Psoas muscle (tissue), 8 donors: Measurements from ENCODE around the gene ADSS1. TPM values are rescaled to one million over a fixed set of nuclear protein-coding genes. Genes with fewer than 3 reads are reported as not detected.

ENCODE experiments used
- ATAC-seq, 4 donors: fragments of 200-7000 bp; cut with Tn5 transposase; one replicate each; pipeline ENCODE4 v1.9.1; 2020; ENCODE audit warnings: moderate library complexity in 3 of 4, mild to moderate bottlenecking in 2 of 4
- DNase-seq, 2 donors: peaks; one replicate each; pipeline ENCODE4 v3.0.0-alpha.2; 2020
- H3K27ac ChIP-seq: fragments of 200-600 bp; one replicate; pipeline ENCODE4 v1.8.0; 2022
- H3K27me3 ChIP-seq, 3 donors: fragments of 200-600 bp in 1 of 3; one replicate each; pipeline versions ENCODE4 v1.6.1 to v1.8.0; 2013 to 2022; ENCODE audit warnings: low read length in 2 of 3, mild to moderate bottlenecking in 2 of 3, moderate library complexity in 1 of 3; ENCODE audit not compliant: insufficient read depth in 3 of 3
- H3K36me3 ChIP-seq, 2 donors: fragments of 200-600 bp in 1 of 2; one replicate each; pipeline versions ENCODE4 v1.6.1 to v1.8.0; 2013 to 2022; ENCODE audit warnings: low read depth in 1 of 2, mild to moderate bottlenecking in 1 of 2, moderate library complexity in 1 of 2; ENCODE audit not compliant: insufficient read depth in 1 of 2
- H3K4me1 ChIP-seq: fragments of 200-600 bp; one replicate; pipeline ENCODE4 v1.8.0; 2022
- H3K4me3 ChIP-seq: fragments of 200-600 bp; one replicate; pipeline ENCODE4 v1.8.0; 2022; ENCODE audit warnings: mild to moderate bottlenecking
- H3K9me3 ChIP-seq: fragments of 200-600 bp; one replicate; pipeline ENCODE4 v1.8.0; 2022
- CTCF ChIP-seq: fragments of 200-600 bp; IDR thresholded peaks from one replicate; pipeline ENCODE4 v1.8.0; 2022; ENCODE audit warnings: antibody characterized with exemption
- whole genome bisulfite sequencing, 3 donors: extraction: QIAGEN DNeasy Blood & Tissue Kit; methylation state at CpG; one replicate each; pipeline versions ENCODE4 v1.1.6 to v1.1.7; 2013; 5-methylcytosine and 5-hydroxymethylcytosine counted together
- intact Hi-C, 2 donors: fragments of 100-400 bp; cut with DNase I; formaldehyde crosslinking; loops; one replicate each; pipeline versions ENCODE4 v1.11.0 to v1.14.2; 2022
- polyA plus RNA-seq, 3 donors: library from polyadenylated mRNA; stranded (reverse); fragments of 200-250 nt; gene quantifications; one replicate each; pipeline ENCODE4 v1.2.3, GENCODE V29; 2013
- total RNA-seq, 4 donors: library from RNA; stranded (reverse); fragmentation: NEBNext Ultra II Directional in 2 of 4; extraction: Animal tissue kit (Norgen Biotek cat#: 25700) in 2 of 4; gene quantifications; one replicate each; pipeline versions ENCODE4 v1.2.1 to v1.2.4, GENCODE V29; 2021 to 2023
- donor health status: healthy with polysubstance abuse.
- donor health status: DM: no; HTN: no; CAD: no; lungs with moderate emphysema.
- donor health status: Bipolar disorder and iron deficiency.
- donor health status: healthy.
- donor health status: DM: yes; HTN: yes; CAD: no.
- donor health status: DM: no; HTN: no; CAD: no.
- donor health status: DM: no; HTN: no; CAD: no.
- donor health status: DM: yes; HTN: yes; CAD: no.

The ADSS1 gene
- total and polyA plus RNA-seq, 7 donors, result 187 to 394 (median 300) TPM

- H3K4me1 ChIP-seq, result peaks cover 75% of the 10 kb centered on the region
- H3K27ac ChIP-seq, result peak overlapping the region; percentile 73
Observed at GRCh38 chr14:104730487-104730886, 6.5 kb downstream of the ADSS1 start.

DNA sequence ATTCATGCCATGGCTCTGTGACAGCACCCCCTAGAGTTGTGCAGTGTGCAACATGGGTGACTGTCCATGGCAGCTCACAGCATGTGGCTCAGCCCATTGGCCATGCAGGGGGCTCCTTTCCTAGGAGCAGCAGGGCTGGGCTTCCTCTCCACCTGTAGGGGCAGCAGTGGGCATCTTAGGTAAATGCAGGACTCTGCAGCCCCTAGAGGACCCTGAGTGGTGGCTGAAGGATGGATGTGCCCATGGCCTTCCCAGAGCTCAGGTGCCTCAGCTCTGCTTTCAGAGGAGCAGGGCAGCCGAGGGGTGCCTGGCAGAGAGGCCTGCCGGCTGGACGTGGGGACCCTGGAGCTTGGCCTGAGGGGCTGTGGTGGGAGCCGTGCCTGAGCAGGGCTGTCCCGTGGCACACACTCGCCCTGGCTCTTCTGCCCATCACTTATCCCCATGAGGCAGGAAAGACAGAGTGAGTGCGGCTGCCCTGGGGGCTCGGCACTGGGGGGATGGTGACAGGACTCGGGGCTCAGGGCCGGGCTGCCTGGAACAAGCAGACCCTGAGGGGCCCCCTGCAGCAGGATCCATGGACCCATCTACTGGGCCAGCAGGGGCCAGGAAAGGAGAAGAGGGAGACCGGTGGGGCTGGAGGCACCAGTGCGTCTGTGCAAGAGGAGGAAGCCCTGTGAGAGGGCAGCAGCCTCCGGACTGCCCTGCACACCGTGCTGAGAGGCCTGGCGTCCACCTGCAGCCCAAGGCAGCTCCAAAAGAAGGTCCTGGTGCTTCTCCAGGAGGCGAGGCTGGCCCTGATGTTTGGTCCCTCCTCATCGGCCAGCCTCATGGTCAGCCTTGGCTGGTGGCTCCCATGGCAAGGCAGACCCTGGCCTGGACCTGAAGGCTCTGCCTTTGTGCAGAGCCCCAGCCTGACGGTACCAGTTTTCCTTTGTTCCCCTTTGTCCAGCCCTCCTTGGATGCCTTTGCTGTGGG lies 7.6 kb downstream of the ADSS1 start:
- intact Hi-C loops, result no loop called here
- Histone ChIP-seq H3K27me3 (no peaks in the 10 kb centered on the region), H3K9me3 (no peaks in the 10 kb centered on the region), H3K36me3 (no peaks in the 10 kb centered on the region), H3K27ac (peak overlapping the region; percentile 96), H3K4me1 (peaks cover 72% of the 10 kb centered on the region), H3K4me3 (peak overlapping the region; percentile 7)
- no peak for ATAC-seq
- WGBS, 3 donors, result 49 to 71% (median 57%) methylated on average over 15 to 18 of the region's 18 CpGs
- no peak for DNase-seq
- TF ChIP-seq CTCF, result peak; percentile 39

More at GRCh38 chr14:104730487-104730886, 6.5 kb downstream of the ADSS1 start:
- Histone ChIP-seq H3K9me3 (no peaks in the 10 kb centered on the region), H3K4me3 (no peak overlapping the region), H3K36me3 (no peaks in the 10 kb centered on the region), H3K27me3 (no peaks in the 10 kb centered on the region)
- TF ChIP-seq CTCF, result no peak
- DNase-seq (no peak), ATAC-seq (no peak)
- intact Hi-C loops, result no loop called here
- WGBS, 3 donors, result 65 to 72% (median 66%) methylated on average over 4 to 5 of the region's 5 CpGs

DNA sequence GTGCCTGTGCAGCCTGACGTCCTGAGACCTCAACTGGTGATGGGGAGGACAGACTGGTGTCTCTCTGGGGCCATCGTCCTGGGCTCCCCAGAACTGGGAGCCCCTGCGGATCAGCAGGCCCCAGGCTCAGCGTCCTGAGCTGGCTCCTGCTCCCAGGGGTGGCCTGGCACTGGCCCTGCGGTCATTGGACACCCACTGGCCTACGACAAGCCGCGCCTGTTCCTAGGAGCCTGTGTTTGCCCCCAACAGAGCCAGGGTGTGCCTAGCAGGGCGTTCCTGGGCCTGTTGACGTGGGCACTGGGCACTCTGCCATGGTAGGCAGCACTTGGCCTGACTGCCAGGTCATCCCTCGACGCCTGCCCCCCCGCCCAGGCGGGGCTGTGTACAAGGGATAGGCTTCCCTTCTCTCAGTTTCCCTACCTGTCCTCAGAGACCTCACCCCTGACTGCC lies 8.4 kb downstream of the ADSS1 start:
- no peaks in the 10 kb centered on the region for H3K9me3 ChIP-seq
- H3K27me3 ChIP-seq, result no peaks in the 10 kb centered on the region
- H3K36me3 ChIP-seq, result peaks cover 0 to 2% of the 10 kb centered on the region in 2 donors
- peak; percentile 50 to 62 (median 56) for ATAC-seq
- intact Hi-C loops, result no loop called here
- TF ChIP-seq CTCF, result no peak
- peak; percentile 85 to 97 for DNase-seq
- 31 to 53% (median 33%) methylated on average over 11 to 14 of the region's 14 CpGs for WGBS, 3 donors
- H3K27ac ChIP-seq, result peak overlapping the region; percentile 96
- peaks cover 74% of the 10 kb centered on the region for H3K4me1 ChIP-seq
- no peak overlapping the region for H3K4me3 ChIP-seq

DNA sequence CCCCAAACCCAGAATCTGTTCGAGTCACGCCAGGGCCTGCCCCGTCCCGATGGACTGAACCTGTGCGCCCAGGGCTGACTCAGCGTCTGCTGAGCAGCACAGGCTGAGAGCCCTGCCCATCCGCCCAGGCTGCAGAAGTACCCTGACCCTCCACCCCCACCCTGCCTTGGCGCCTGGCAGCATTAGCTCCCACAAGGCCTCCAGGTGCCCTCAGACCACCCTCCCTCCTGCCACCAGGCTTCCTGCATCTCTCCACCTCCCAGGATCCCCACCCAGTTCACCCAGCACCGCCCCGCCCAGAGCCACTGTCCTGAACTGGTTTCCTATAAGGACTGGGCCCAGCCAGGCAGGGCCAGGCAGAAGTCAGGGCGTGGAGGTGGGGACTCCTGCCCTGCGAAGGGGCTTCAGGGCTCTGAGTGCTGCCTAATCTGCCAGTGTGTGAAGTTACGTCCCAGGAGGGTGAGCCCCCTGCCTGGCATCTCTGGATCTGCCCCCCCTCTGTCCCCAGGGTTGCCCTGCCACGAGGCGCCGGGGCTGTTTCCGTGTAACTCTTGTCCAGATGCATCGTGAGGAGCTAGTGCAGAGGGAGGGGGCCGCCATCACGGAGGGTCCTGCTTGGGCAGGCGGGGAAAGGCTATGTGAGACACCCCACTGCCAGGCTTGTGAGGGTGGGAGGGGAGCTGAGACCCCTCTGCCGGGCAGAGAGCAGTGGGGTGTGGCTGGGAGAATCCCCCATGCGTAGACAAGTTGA lies 9.1 kb downstream of the ADSS1 start:
- no peaks in the 10 kb centered on the region for H3K9me3 ChIP-seq
- no peak for TF ChIP-seq CTCF
- intact Hi-C loops, result no loop called here
- H3K27me3 ChIP-seq, result no peaks in the 10 kb centered on the region
- peak in 1 of 2 donors; percentile 61 for DNase-seq
- WGBS, 3 donors, result 57 to 82% (median 58%) methylated on average over 21 to 23 of the region's 23 CpGs
- H3K4me3 ChIP-seq, result no peak overlapping the region
- H3K27ac ChIP-seq, result peak overlapping the region; percentile 96
- H3K36me3 ChIP-seq, result peaks cover 0 to 9% of the 10 kb centered on the region in 2 donors
- ATAC-seq, result peak in 3 of 4 donors; percentile 4 to 21 (median 13)
- peaks cover 76% of the 10 kb centered on the region for H3K4me1 ChIP-seq
